ENCODE measurements around the gene PTGES3L. TPM values are rescaled to one million over a fixed set of nuclear protein-coding genes. Genes with fewer than 3 reads are reported as not detected.
"Not testable (repeated sequence)": the region's sequence is repeated elsewhere in the genome, so short reads cannot be mapped to it uniquely, and the experiment has no call there.

PTGES3L gene
- total RNA-seq, 1 donor from 2014 or later, result 3.2 TPM

DNA sequence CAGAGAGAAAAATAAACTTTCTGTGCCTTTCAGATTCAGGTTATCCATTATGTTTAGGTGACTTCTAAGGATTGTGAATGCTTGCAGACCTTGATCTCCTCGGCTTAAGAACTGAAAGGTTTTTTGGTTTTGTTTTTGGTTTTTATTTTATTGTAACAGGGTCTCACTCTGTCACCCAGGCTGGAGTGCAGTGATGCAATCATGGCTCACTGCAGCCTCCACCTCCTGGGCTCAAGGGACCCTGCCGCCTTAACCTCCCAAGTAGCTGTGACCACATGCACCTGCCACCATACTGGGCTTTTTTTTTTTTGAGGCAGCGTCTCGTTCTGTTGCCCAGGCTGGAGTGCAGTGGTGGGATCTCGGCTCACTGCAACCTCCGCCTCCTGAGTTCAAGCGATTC, 56.4 kb downstream of the PTGES3L start:
- not testable (repeated sequence) for DNase-seq (ENCODE audit: extremely low read depth, low read depth, low spot score)

DNA sequence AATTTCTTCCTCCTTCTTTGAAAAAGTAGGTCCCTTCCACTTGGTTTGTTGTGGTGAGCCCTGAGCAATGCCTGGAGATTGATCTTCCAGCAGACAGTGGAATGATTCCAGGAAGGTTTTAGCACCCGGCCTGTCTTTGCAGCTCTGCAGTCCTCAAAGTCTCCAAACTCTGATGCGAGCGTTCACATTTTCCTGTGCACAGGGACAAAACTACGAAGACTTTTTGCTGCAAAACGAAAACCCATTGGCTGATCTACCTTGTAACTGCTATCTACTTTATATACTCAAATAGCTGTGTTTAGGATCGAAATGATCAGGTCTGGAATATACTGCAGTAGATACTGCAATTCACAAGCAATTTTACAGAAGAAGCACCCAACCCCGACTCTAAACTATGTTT, 57.6 kb downstream of the PTGES3L start:
- DNase-seq (ENCODE audit: extremely low read depth, low read depth, low spot score), result no peak

DNA sequence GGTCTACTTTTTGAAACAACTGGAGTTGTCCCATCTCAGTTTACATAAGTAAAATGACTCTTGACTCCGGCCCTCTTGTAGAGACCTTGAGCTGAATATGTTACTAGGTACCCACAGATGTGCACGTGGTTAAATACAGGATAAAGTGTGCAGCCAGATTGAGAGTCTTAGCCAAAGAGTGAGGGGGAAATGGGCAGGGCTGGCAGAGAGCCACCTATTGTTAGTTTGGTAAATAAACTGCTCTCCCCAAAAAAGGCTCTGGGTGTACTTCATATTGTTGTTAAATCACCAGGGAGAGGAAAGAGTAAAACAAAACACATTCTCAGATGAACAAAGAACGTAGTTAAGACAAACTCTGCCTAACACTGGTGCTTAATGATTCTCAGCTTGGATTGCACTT, 59.0 kb downstream of the PTGES3L start:
- DNase-seq (ENCODE audit: extremely low read depth, low read depth, low spot score), result peak; percentile 94

DNA sequence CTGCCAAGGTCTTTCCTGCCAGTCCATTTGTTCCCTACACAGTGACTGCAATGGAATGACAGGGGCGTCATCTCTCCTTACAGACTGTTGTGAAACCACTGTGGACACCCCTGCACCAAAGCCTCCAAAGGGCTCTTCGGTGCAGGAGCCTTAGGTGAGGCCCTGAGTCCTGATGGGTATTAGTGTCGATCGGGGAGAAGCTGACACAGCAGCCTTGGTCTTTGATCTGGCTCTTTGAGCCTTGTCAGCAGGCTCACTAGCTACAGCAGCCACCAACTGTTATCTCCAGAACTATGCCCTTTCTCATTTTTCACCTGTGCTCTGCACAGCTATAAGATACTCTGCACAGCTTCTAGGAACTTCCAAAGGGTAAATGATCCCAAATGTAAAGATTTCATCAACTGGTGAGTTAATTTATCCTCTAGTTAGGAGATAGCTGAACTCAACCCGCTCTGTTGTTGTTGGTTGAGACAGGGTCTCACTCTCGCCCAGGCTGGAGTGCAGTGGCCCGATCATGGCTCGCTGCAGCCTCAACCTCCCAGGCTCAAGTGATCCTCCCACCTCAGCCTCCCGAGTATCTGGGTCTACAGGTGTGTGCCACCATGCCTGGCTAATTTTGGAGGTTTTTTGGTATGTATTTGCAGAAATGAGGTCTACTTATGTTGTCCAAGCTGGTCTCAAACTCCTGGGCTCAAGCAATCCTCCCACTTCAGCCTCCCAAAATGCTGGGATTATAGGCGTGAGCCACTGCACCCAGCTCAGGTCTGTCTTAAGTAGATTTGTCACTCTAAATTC, 59.6 kb downstream of the PTGES3L start:
- no peak for DNase-seq (ENCODE audit: extremely low read depth, low read depth, low spot score)

DNA sequence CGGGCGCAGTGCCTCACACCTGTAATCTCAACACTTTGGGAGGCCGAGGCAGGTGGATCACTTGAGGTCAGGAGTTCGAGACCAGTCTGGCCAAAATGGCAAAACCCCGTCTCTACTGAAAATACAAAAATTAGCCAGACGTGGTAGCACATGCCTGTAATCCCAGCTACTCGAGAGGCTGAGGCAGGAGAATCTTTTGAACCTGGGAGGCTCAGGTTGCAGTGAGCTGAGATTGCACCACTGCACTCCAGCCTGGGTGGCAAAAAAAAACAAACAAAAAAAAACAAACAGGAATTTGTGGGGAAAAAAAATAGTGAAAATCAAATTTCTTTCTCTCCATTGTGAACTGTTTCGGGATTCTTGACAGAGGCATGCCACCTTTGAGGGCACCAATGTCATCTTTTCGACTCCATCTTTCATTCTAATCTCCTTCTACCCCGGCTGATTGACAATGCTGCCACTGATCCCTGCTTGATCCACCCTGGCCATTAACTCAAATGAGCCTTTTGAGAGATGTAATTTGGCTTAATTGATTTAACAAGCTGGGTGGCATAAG, 60.3 kb downstream of the PTGES3L start:
- DNase-seq (ENCODE audit: extremely low read depth, low read depth, low spot score), result not testable (repeated sequence)

DNA sequence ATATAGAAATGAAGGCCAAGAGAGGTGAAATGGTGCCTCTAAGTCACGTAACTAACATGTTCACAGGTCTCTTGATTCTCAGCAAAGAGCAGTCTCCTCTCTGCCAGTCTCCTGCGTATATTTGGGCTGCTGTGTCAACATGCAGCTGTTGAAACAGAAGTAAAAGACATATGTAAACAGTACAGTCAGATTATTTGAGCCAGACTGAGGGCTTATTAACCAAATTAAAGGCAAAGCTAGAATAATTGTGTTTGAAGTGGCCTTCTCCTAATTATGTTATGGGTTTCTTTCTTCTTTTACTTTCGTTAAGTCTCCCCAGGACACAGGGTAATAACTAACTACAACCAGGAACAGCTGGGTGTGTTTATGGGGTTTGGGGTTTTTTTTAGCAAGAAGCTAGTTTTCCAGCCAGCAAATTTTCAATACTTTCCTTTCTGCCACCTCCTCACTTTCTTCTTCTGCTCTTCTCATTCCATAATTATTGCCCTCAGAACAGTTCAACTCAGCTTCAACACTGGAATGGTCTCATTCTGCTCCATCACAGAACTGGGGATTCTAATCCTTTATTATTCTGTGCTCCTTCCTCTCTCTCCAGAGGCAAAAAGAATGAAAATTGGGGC, 60.9 kb downstream of the PTGES3L start:
- no peak for DNase-seq (ENCODE audit: extremely low read depth, low read depth, low spot score)

Other genes starting within 250 kb of the PTGES3L start
- 10.4 and 20.0 TPM in 2 replicates for gene EZH1, start 235.0 kb downstream of the PTGES3L start, total RNA-seq
- 6.3 and 23.7 TPM in 2 replicates for gene RAMP2, start 218.9 kb downstream of the PTGES3L start, total RNA-seq
- 67.1 and 82.4 TPM in 2 replicates for gene VPS25, start 206.6 kb downstream of the PTGES3L start, total RNA-seq
- gene WNK4, start 199.5 kb downstream of the PTGES3L start, total RNA-seq, result 8.8 and 10.4 TPM in 2 replicates
- 48.7 and 65.7 TPM in 2 replicates for gene COA3, start 181.4 kb downstream of the PTGES3L start, total RNA-seq
- 0.29 TPM in 1 of 2 replicates, not detected in the other for gene CNTD1, start 181.2 kb downstream of the PTGES3L start, total RNA-seq
- 70.7 and 115 TPM in 2 replicates for gene BECN1, start 155.8 kb downstream of the PTGES3L start, total RNA-seq
- 127 and 130 TPM in 2 replicates for gene PSME3, start 146.7 kb downstream of the PTGES3L start, total RNA-seq
- 1.8 and 2.0 TPM in 2 replicates for gene AOC2, start 135.5 kb downstream of the PTGES3L start, total RNA-seq
- 0.05 and 0.82 TPM in 2 replicates for gene AOC3, start 128.9 kb downstream of the PTGES3L start, total RNA-seq
- gene G6PC1, start 79.3 kb downstream of the PTGES3L start, total RNA-seq, result not detected in 2 replicates
- gene AARSD1, start 15.6 kb downstream of the PTGES3L start, total RNA-seq, result 20.1 and 34.1 TPM in 2 replicates
- 8.3 and 13.5 TPM in 2 replicates for gene RUNDC1, start 485 bp upstream of the PTGES3L start, total RNA-seq
- 1,137 and 1,523 TPM in 2 replicates for gene RPL27, start 18.3 kb upstream of the PTGES3L start, total RNA-seq
- gene IFI35, start 26.7 kb upstream of the PTGES3L start, total RNA-seq, result 31.6 and 33.4 TPM in 2 replicates
- gene VAT1, start 42.3 kb upstream of the PTGES3L start, total RNA-seq, result 602 and 750 TPM in 2 replicates
- gene RND2, start 45.2 kb upstream of the PTGES3L start, total RNA-seq, result 0.18 and 0.29 TPM in 2 replicates
- 9.7 and 14.0 TPM in 2 replicates for gene BRCA1, start 145.3 kb upstream of the PTGES3L start, total RNA-seq
- 60.3 and 64.4 TPM in 2 replicates for gene NBR1, start 191.1 kb upstream of the PTGES3L start, total RNA-seq
- gene TMEM106A, start 231.8 kb upstream of the PTGES3L start, total RNA-seq, result 4.7 and 8.4 TPM in 2 replicates
- gene CCDC200, start 248.5 kb upstream of the PTGES3L start, total RNA-seq, result 1.5 TPM in 1 of 2 replicates, not detected in the other

Data from glomerular endothelial cell (primary cell).